ENCODE data around the gene ZBTB34. TPM values are rescaled to one million over a fixed set of nuclear protein-coding genes. Genes with fewer than 3 reads are reported as not detected.

Gene ZBTB34
- total RNA-seq, 1 donor from 2014 or later: 8.7 TPM

- DNase-seq (ENCODE audit: low read depth, low spot score): no peak
Measured at GRCh38 chr9:126916909-126917308, 56.5 kb downstream of the ZBTB34 start.

- DNase-seq (ENCODE audit: low read depth, low spot score): no peak
Measured at GRCh38 chr9:126919193-126919592, 58.8 kb downstream of the ZBTB34 start.

DNA sequence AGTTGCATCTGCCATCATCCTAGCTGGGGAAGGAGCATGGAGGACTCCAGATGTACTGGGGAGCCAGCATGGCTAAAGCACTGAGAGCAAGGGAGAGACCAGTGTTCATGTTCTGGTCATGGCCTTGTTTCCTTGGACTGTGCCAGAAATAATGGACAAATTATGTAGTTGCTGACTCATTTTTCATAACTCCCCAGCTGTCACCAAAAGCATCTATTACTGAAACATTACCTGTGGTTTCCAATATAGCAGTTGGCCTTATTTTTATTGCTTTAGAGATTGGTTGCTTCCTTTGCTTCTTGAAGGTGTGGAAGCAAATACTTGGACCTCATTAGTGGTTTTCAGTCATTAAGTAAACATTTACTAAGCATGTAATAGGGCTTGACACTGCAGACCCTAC, 65.4 kb downstream of the ZBTB34 start:
- DNase-seq (ENCODE audit: low read depth, low spot score): no peak

GRCh38 chr9:126926364-126926763, 65.9 kb downstream of the ZBTB34 start:
- no peak for DNase-seq (ENCODE audit: low read depth, low spot score)

DNA sequence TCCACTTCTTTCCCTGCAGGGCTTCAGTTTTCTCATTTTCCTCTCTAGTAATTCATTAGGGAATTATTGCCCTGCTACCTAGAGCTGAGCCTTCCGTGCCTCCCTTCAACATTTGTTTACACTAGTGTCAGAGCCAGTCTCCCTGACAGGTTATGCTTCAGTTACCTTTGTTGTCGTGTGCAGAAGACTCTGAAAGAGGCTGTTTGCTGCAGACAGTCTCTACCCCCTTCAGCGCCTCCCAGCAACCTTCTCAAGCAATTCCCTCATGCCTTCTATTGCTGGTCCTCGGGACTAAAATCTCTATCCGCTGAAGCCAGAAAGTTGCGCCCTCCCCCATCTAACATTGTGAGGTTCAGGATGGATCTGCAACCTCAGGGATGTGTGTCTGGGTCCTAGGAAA, 67.0 kb downstream of the ZBTB34 start:
- DNase-seq (ENCODE audit: low read depth, low spot score): no peak

DNA sequence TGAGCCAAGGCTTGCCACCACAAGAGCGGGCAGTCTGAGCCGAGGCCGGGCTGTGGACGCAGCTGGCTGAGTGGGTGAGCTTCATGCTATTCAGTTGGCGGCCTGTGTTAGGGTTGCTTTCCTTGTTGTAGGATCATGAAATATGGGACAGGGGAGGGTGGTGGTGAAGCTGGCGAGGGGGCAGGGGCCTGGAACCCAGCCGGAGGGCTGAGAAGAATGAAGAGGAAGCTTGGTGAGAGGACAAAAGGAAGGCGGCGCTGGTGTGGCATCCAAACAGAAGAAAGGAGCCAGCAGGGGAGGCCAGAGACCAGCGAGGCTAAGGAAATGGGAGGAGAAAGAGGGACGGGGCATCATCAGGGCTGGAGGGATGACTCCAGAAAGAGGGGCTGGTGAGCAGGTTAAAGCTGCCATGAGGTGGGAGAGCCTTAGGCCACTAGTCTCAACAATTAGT, 72.5 kb downstream of the ZBTB34 start:
- no peak for DNase-seq (ENCODE audit: low read depth, low spot score)

DNA sequence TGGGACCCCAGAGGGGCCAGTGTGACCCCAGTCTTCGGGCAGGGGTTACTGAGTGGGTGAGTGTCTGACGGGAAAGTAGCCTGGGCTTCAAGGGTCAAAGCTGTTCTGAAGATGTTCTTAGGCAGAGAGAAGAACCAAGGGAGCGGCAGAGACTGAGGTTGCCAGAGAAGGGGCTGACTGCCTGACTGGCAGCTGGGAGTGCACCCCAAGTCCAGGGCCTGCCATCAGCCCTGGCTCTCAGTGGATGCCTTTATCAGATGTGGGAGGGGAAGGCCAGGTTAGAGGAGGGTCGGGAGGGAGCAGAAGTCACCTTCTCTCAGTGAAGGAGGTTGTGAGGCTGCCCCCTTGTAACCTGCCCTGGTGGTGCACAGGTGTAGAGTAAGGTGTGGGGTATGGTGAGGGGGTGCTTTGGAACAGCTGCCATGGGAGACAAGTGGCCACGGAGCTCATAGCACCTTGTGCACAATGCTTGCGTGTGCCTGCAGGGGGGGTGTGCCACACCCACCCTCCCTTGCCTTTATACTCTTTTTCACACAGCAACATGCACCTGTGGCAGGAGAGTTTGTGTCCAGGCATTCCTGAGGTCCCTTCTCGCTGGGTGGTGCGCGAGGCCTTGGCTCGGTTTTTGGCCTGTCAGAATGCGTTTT, 73.0 kb downstream of the ZBTB34 start:
- no peak for DNase-seq (ENCODE audit: low read depth, low spot score)

- DNase-seq (ENCODE audit: low read depth, low spot score): no peak
Measured at GRCh38 chr9:126934441-126934840, 74.0 kb downstream of the ZBTB34 start.

Other genes with a start within 250 kb of the ZBTB34 start
- gene LMX1B, start 246.7 kb upstream of the ZBTB34 start, total RNA-seq: not detected in 2 replicates
- gene ZBTB43, start 55.6 kb upstream of the ZBTB34 start, total RNA-seq: 7.4 and 7.8 TPM in 2 replicates
- 2.4 and 3.1 TPM in 2 replicates for gene RALGPS1, start 54.1 kb downstream of the ZBTB34 start, total RNA-seq